K562 (cell line): ENCODE data around the gene SLC6A6. TPM values are rescaled to one million over a fixed set of nuclear protein-coding genes. Genes with fewer than 3 reads are reported as not detected.

ENCODE experiments used
- BCOR ChIP-seq: fragments of 450-650 bp; IDR thresholded peaks from 2 replicates; pipeline ENCODE4 v1.6.1; 2016
- CLOCK ChIP-seq: fragments of 250-450 bp; sonication (Bioruptor Pico); IDR thresholded peaks from 2 replicates; pipeline ENCODE4 v1.4.0; 2020; ENCODE audit warnings: mild to moderate bottlenecking, moderate library complexity, borderline replicate concordance
- EWSR1 ChIP-seq: fragments of 450-650 bp; IDR thresholded peaks from 2 replicates; pipeline ENCODE4 v1.6.1; 2018; ENCODE audit warnings: borderline replicate concordance, mild to moderate bottlenecking, low read depth, moderate library complexity; ENCODE audit not compliant: partially characterized antibody
- FOS ChIP-seq: IDR thresholded peaks from 3 replicates; pipeline ENCODE4 v1.6.1; 2011; ENCODE audit not compliant: insufficient read length; ENCODE audit errors: extremely low read depth
- HNRNPK ChIP-seq: fragments of 200-400 bp; formaldehyde crosslinking; IDR thresholded peaks from one replicate; pipeline ENCODE4 v1.6.1; 2018; ENCODE audit warnings: mild to moderate bottlenecking, low read depth, low read length; ENCODE audit not compliant: poor library complexity, severe bottlenecking
- KHSRP ChIP-seq: fragments of 450-650 bp; IDR thresholded peaks from 2 replicates; pipeline ENCODE4 v1.6.1; 2017
- NFRKB ChIP-seq: fragments of 450-650 bp; IDR thresholded peaks from 2 replicates; pipeline ENCODE4 v1.6.1; 2016; ENCODE audit warnings: low read depth
- NR2F6 ChIP-seq: fragments of 450-650 bp; formaldehyde crosslinking; IDR thresholded peaks from 2 replicates; pipeline ENCODE4 v1.4.0; 2020; ENCODE audit warnings: mild to moderate bottlenecking
- RBM34 ChIP-seq: fragments of 200-400 bp; formaldehyde crosslinking; IDR thresholded peaks from 2 replicates; pipeline ENCODE4 v1.6.1; 2018; ENCODE audit warnings: low read length, borderline replicate concordance; ENCODE audit not compliant: insufficient read depth
- ZBTB12 ChIP-seq: fragments of 250-450 bp; sonication (Bioruptor Pico); IDR thresholded peaks from 2 replicates; pipeline ENCODE4 v1.4.0; 2020
- ZKSCAN3 ChIP-seq: fragments of 250-450 bp; sonication (Bioruptor Pico); IDR thresholded peaks from 2 replicates; pipeline ENCODE4 v1.4.0; 2020
- ZMIZ1 ChIP-seq, 2 experiments: fragments of 150-350 bp in 1 of 2; IDR thresholded peaks; 2 replicates each; pipeline ENCODE4 v1.6.1; 2012 to 2016; ENCODE audit warnings: low read depth in 2 of 2, low read length in 2 of 2, mild to moderate bottlenecking in 1 of 2, moderate library complexity in 1 of 2
- ZNF217 ChIP-seq: sonication (generic); formaldehyde crosslinking; IDR thresholded peaks from 2 replicates; pipeline ENCODE4 v1.8.0; 2022; ENCODE audit warnings: mild to moderate bottlenecking, missing genetic modification reagents
- ZNF232 ChIP-seq: sonication (generic); formaldehyde crosslinking; IDR thresholded peaks from 2 replicates; pipeline ENCODE4 v1.8.0; 2022; ENCODE audit warnings: mild to moderate bottlenecking, missing genetic modification reagents
- ZNF584 ChIP-seq: fragments of 200-800 bp; sonication (Bioruptor generic); IDR thresholded peaks from 2 replicates; pipeline ENCODE4 v1.6.1; 2016; ENCODE audit warnings: low read depth, mild to moderate bottlenecking, missing genetic modification characterization, missing compliant biosample characterization
- ZNF668 ChIP-seq: fragments of 250-450 bp; sonication (Bioruptor Pico); IDR thresholded peaks from 2 replicates; pipeline ENCODE4 v1.8.0; 2022; ENCODE audit warnings: mild to moderate bottlenecking, inconsistent platforms
- polyA plus RNA-seq, 8 experiments: library from polyadenylated mRNA; depleted of rRNA in 4 of 8; stranded (reverse) in 5 of 8; unstranded in 3 of 8; fragments of >200 nt; fragmentation: Nextera tagmentation in 2 of 8; fragmentation: Illumina TruSeq in 1 of 8; extraction: Ambion mirVana in 2 of 8; extraction: Trizol in 1 of 8; gene quantifications; 2 replicates each; pipeline versions ENCODE4 v1.2.1 to v1.2.3, GENCODE V29; 2011 to 2014; ENCODE audit warnings: inconsistent platforms in 1 of 8, missing spikeins in 1 of 8
- total RNA-seq, 7 experiments: library from RNA; depleted of rRNA in 6 of 7; stranded (reverse); fragments of >200 nt in 6 of 7; fragmentation: Illumina TruSeq in 2 of 7; extraction: Trizol in 2 of 7; gene quantifications; 2 replicates each; pipeline versions ENCODE4 v1.2.1 to v1.2.3, GENCODE V29; 2011 to 2021; ENCODE audit warnings: low replicate concordance in 1 of 7
- TF ChIP-seq, protein P1 (sequence below): fragments of 450-650 bp; IDR thresholded peaks from 2 replicates; pipeline ENCODE4 v1.6.1; 2016; ENCODE audit warnings: antibody characterized with exemption
- TF ChIP-seq, protein P2 (sequence below): sonication (generic); formaldehyde crosslinking; IDR thresholded peaks from 2 replicates; pipeline ENCODE4 v1.8.0; 2022; ENCODE audit warnings: mild to moderate bottlenecking, missing genetic modification reagents

SLC6A6 gene
- total and polyA plus RNA-seq, 9 of the 15 experiments (the other 6 are each of a cell fraction or from before 2014, with no cell fraction given): 12.3 to 203 (median 93.2) TPM

- TF ChIP-seq, protein P1, sequence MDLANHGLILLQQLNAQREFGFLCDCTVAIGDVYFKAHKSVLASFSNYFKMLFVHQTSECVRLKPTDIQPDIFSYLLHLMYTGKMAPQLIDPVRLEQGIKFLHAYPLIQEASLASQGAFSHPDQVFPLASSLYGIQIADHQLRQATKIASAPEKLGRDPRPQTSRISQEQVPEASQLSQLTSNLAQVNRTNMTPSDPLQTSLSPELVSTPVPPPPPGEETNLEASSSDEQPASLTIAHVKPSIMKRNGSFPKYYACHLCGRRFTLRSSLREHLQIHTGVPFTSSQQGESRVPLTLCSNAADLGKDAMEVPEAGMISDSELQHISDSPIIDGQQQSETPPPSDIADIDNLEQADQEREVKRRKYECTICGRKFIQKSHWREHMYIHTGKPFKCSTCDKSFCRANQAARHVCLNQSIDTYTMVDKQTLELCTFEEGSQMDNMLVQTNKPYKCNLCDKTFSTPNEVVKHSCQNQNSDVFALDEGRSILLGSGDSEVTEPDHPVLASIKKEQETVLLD: peak; percentile 37; the same call in 1 of the 2 replicates
- TF ChIP-seq ZBTB12 (0 out of 2 replicates have a peak, but pooled peaks have one; percentile 16), CLOCK (CRISPR knock-in tag) (no peak), NFRKB (peak; percentile 95), HNRNPK (no peak), FOS (peak; percentile 40), ZNF584 (CRISPR knock-in tag) (peak; percentile 96), ZNF217 (CRISPR knock-in tag) (no peak), BCOR (no peak), KHSRP (no peak), RBM34 (no peak), ZMIZ1 (IDR thresholded peaks at IDR 0.05; ENCODE audit: low read depth in 2 of 2, low read length in 2 of 2) (peak in 1 of 2 experiments; percentile 65; a peak in 2 of 4 replicates), ZNF668 (CRISPR knock-in tag) (no peak), EWSR1 (no peak), NR2F6 (CRISPR knock-in tag) (no peak), ZKSCAN3 (CRISPR knock-in tag) (no peak), ZNF232 (no peak)
- TF ChIP-seq, protein P2, sequence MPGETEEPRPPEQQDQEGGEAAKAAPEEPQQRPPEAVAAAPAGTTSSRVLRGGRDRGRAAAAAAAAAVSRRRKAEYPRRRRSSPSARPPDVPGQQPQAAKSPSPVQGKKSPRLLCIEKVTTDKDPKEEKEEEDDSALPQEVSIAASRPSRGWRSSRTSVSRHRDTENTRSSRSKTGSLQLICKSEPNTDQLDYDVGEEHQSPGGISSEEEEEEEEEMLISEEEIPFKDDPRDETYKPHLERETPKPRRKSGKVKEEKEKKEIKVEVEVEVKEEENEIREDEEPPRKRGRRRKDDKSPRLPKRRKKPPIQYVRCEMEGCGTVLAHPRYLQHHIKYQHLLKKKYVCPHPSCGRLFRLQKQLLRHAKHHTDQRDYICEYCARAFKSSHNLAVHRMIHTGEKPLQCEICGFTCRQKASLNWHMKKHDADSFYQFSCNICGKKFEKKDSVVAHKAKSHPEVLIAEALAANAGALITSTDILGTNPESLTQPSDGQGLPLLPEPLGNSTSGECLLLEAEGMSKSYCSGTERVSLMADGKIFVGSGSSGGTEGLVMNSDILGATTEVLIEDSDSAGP (CRISPR knock-in tag): peak; percentile 73; the same call in 1 of the 2 replicates
Measured at GRCh38 chr3:14410503-14411165, 8.2 kb downstream of the SLC6A6 start (continued).
